Right cardiac atrium (tissue), 5 donors: Measurements from ENCODE around the gene ZC4H2. TPM values are rescaled to one million over a fixed set of nuclear protein-coding genes. Genes with fewer than 3 reads are reported as not detected.
"Not testable (repeated sequence)": the region's sequence is repeated elsewhere in the genome, so short reads cannot be mapped to it uniquely, and the experiment has no call there.

Source experiments
- ATAC-seq, 2 donors: fragments of 200-7000 bp; cut with Tn5 transposase; one replicate each; pipeline versions ENCODE4 v1.8.0 to v1.9.1; 2020; ENCODE audit warnings: moderate library complexity in 2 of 2, mild to moderate bottlenecking in 1 of 2
- DNase-seq, 3 donors: peaks; one replicate each; pipeline ENCODE4 v3.0.0-alpha.2; 2020
- H3K27ac ChIP-seq: one replicate; pipeline ENCODE4 v1.5.1; 2013; ENCODE audit warnings: mild to moderate bottlenecking, low read length, control low read depth, moderate library complexity
- H3K27me3 ChIP-seq: one replicate; pipeline ENCODE4 v1.6.1; 2013; ENCODE audit not compliant: control insufficient read depth, insufficient read depth
- H3K4me1 ChIP-seq: one replicate; pipeline ENCODE4 v1.6.1; 2013; ENCODE audit warnings: low read length; ENCODE audit not compliant: control insufficient read depth, insufficient read depth
- H3K4me3 ChIP-seq: one replicate; pipeline ENCODE4 v1.5.1; 2013; ENCODE audit warnings: low read length, control low read depth
- H3K9me3 ChIP-seq: one replicate; pipeline ENCODE4 v1.6.1; 2013; ENCODE audit warnings: low read length; ENCODE audit not compliant: control insufficient read depth
- WGBS: extraction: QIAGEN DNeasy Blood & Tissue Kit; methylation state at CpG from one replicate; pipeline ENCODE4 v1.1.7; 2013; 5-methylcytosine and 5-hydroxymethylcytosine counted together
- intact Hi-C, 4 donors: fragments of 100-400 bp; cut with DNase I; formaldehyde crosslinking; loops; one replicate each; pipeline versions ENCODE4 v1.11.0 to v1.14.0; 2022 to 2023
- long read RNA-seq, 4 donors: library from polyadenylated mRNA; unstranded; transcript quantifications; one replicate each; pipeline ENCODE4 v2.0.0, GENCODE V29; 2020 to 2021
- polyA plus RNA-seq: library from polyadenylated mRNA; stranded (reverse); fragments of 200-250 nt; gene quantifications from one replicate; pipeline ENCODE4 v1.2.3, GENCODE V29; 2013
- total RNA-seq, 4 donors: library from RNA; stranded (reverse); fragmentation: NEBNext Ultra II Directional; extraction: Animal tissue kit (Norgen Biotek cat#: 25700); gene quantifications; one replicate each; pipeline ENCODE4 v1.2.1, GENCODE V29; 2021
- donor health status: healthy with polysubstance abuse.
- donor health status: DM: no; HTN: yes; CAD: no.
- donor health status: DM: no; HTN: no; CAD: no.
- donor health status: DM: no; HTN: yes; CAD: no; lungs with severe emphysema.
- donor health status: DM: yes; HTN: yes; CAD: no.

Gene ZC4H2
- total RNA-seq, result 10 to 100 TPM in 3 of 4 donors, 1 to 10 TPM in 1; 8.5 to 14.5 (median 12.6) TPM
- polyA plus RNA-seq, result 6.8 TPM
- long read RNA-seq, donor 1, transcript ZC4H2-207 (5 exons, 606 nt), result major isoform, 5 of 12 reads
- long read RNA-seq, donor 1, partial matches to known transcripts, result 3 of 12 reads
- long read RNA-seq, donor 1, other reads (novel, unspliced or antisense), result 1 of 12 reads
- long read RNA-seq, donor 2, partial matches to known transcripts, result 1 of 5 reads
- long read RNA-seq, donor 2, other reads (novel, unspliced or antisense), result 0 of 5 reads
- long read RNA-seq, donor 3, transcript ZC4H2-207 (5 exons, 606 nt), result major isoform, 16 of 22 reads
- long read RNA-seq, donor 3, partial matches to known transcripts, result 3 of 22 reads
- long read RNA-seq, donor 3, other reads (novel, unspliced or antisense), result 1 of 22 reads
- long read RNA-seq, donor 4, transcript ZC4H2-207 (5 exons, 606 nt), result major isoform, 14 of 22 reads
- long read RNA-seq, donor 4, partial matches to known transcripts, result 2 of 22 reads
- long read RNA-seq, donor 4, other reads (novel, unspliced or antisense), result 2 of 22 reads

DNA sequence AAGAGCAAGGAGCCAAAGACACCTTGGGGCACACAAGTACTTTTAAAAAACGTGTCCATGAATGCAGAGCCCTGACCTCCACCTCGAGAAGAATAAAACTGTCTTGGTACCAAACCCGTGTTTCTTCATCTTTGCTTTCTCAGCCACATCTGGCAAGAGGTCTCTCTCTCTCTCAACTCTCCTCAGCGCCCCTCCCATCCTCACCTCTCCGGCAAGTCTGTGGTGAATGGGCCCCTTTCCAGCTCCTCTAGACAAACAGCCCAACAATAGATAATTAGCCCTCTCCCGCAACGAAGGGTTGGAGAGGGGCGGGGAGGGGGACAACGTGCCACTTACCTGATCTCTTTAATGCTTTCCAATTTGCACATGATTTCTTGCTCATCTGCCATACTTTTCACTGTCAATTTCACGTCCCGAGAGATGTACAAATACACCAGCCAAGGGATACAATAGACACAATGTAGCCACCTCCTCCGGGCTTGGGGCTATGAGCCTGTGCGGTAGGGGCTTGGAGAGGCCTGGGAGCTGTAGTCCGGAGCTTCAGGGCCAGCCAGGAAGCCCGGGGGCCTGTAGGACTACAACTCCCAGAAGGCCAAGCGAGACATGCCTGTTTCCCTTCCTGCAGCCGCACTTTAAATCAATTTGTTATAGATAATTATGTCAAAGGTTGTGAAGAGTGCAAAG is at the start of gene ZC4H2:
Gene ZC4H2, minus strand, starts transcription at position 462 of the 684 bp plus-strand sequence. Its CDS starts 73 bp downstream, at position 389.
- WGBS, result under 1% methylated on average over 17 of the region's 17 CpGs
- H3K27me3 ChIP-seq, result no peaks in the 10 kb centered on the region
- peak; percentile 100 for ATAC-seq
- DNase-seq, result peak; percentile 77 to 86 (median 84)
- H3K4me3 ChIP-seq, result peak within 1 kb of the TSS; percentile 66
- H3K9me3 ChIP-seq, result no peaks in the 10 kb centered on the region
- H3K27ac ChIP-seq, result no peak within 1 kb of the TSS
- intact Hi-C loops, result no loop called here
- peaks cover 2% of the 10 kb centered on the region for H3K4me1 ChIP-seq

- Histone ChIP-seq H3K27ac (no peak overlapping the region), H3K4me3 (no peak overlapping the region), H3K9me3 (no peaks in the 10 kb centered on the region), H3K27me3 (no peaks in the 10 kb centered on the region), H3K4me1 (no peaks in the 10 kb centered on the region)
- peak in 1 of 2 donors; percentile 43 for ATAC-seq
- WGBS, result 71% methylated on average over 1 of the region's 1 CpG
- DNase-seq, result no peak
- intact Hi-C loops, result no loop called here
Observed at GRCh38 chrX:65017451-65017850, 41.2 kb upstream of the ZC4H2 start.

GRCh38 chrX:65014230-65014629 is 38.0 kb upstream of the ZC4H2 start:
- H3K27me3 ChIP-seq, result no peaks in the 10 kb centered on the region
- H3K9me3 ChIP-seq, result no peaks in the 10 kb centered on the region
- H3K27ac ChIP-seq, result no peak overlapping the region
- DNase-seq, result no peak
- H3K4me3 ChIP-seq, result no peak overlapping the region
- ATAC-seq, result no peak
- intact Hi-C loops, result no loop called here
- no peaks in the 10 kb centered on the region for H3K4me1 ChIP-seq

DNA sequence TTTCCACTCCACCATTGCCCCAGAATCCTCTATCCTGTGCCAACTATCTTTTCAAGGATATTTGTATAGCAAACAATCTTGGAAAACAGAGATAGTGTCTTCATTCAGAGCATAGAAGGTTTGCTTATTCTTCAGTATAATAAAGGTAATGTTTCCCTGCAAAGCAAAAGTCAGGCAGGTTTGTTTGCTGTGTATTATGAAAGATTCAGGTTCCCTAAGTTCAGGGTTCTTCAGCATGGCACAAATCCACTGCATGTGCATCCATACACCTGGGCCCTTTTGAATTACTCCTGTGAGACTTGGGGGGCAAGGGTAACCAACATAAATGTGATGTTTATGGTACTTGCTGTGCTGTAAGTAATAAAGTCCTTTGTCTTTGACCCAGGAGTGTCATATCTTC is 33.2 kb upstream of the ZC4H2 start:
- DNase-seq (no peak), ATAC-seq (no peak)
- Histone ChIP-seq H3K27ac (no peak overlapping the region), H3K4me1 (no peaks in the 10 kb centered on the region), H3K27me3 (no peaks in the 10 kb centered on the region), H3K4me3 (no peak overlapping the region), H3K9me3 (no peaks in the 10 kb centered on the region)
- intact Hi-C loops, result no loop called here

- WGBS, result 89% methylated on average over 23 of the region's 26 CpGs
- ATAC-seq, H3K27ac ChIP-seq, H3K4me1 ChIP-seq, H3K27me3 ChIP-seq, H3K9me3 ChIP-seq, intact Hi-C loops, H3K4me3 ChIP-seq: not testable (repeated sequence)
- DNase-seq, result peak in 1 of 3 donors; percentile 19
Observed at GRCh38 chrX:65002208-65002607, 26.0 kb upstream of the ZC4H2 start.

DNA sequence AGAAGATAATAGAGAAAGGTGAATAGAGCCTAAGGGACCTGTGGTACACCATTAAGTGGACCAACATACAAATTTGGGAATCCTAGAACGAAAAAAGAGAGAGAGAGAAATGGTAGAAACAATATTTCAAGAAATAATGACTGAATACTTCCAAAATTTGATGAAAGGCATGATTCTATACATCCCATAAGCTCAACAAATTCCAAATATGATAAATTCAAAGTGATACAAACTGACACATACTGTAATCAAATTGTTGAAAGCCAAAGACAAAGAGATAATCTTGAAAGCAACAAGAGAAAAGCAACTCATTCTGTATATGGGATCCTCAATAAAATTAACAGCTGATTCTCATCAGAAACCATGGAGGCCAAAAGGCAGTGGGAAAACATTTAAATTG is 20.6 kb upstream of the ZC4H2 start:
- Histone ChIP-seq H3K27ac (no peak overlapping the region), H3K4me1 (no peaks in the 10 kb centered on the region), H3K4me3 (no peak overlapping the region), H3K27me3 (no peaks in the 10 kb centered on the region), H3K9me3 (no peaks in the 10 kb centered on the region)
- intact Hi-C loops, result no loop called here
- no peak for ATAC-seq
- whole genome bisulfite sequencing, result 43% methylated on average over 1 of the region's 1 CpG
- DNase-seq, result no peak

DNA sequence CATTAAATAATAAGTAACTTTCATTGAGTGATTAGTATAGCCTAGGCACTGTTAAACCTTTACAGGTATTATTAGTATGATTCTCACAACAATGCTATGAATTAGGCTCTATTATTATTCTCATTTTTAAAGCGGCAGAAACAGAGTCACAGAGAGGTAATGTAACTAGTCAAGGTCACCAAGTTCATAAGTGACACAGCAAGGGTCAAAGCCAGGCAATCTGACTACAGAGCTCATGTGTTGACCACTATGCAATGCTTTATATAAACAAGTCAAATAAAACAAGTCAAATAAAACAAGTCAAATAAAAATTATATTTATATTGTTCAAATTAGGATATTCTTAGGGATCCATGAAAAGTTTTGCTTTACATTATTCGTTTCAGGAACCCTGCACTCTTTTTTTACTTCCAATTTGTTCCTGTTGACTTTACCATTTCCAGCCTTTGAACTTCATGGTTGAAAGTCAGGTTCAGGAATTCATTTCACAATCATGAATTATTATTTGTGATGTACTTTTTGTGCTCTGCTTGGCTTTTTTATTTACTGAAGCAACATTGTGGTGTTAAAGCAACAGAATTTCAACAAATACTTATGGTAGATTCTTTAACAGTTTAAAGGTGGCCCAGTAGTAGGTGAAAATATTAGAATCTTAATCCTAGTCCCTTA is 18.0 kb upstream of the ZC4H2 start:
- ATAC-seq (no peak), DNase-seq (no peak)
- Histone ChIP-seq H3K4me1 (no peaks in the 10 kb centered on the region), H3K27ac (no peak overlapping the region), H3K27me3 (no peaks in the 10 kb centered on the region), H3K4me3 (no peak overlapping the region), H3K9me3 (no peaks in the 10 kb centered on the region)
- intact Hi-C loops, result no loop called here
- 77% methylated on average over 2 of the region's 2 CpGs for WGBS

- H3K4me3 ChIP-seq, result no peak overlapping the region
- DNase-seq (no peak), ATAC-seq (no peak)
- H3K27ac ChIP-seq, result no peak overlapping the region
- intact Hi-C loops, result no loop called here
- H3K4me1 ChIP-seq, result peaks cover 2% of the 10 kb centered on the region
- H3K9me3 ChIP-seq, result no peaks in the 10 kb centered on the region
- 85% methylated on average over 3 of the region's 3 CpGs for WGBS
- no peaks in the 10 kb centered on the region for H3K27me3 ChIP-seq
Observed at GRCh38 chrX:64977830-64978229, 1.6 kb upstream of the ZC4H2 start.

- Histone ChIP-seq H3K4me3 (no peak overlapping the region), H3K27me3 (no peaks in the 10 kb centered on the region), H3K4me1 (peaks cover 2% of the 10 kb centered on the region), H3K9me3 (no peaks in the 10 kb centered on the region), H3K27ac (no peak overlapping the region)
- no peak for ATAC-seq
- WGBS, result 58% methylated on average over 2 of the region's 2 CpGs
- DNase-seq, result no peak
- intact Hi-C loops, result no loop called here
Observed at GRCh38 chrX:64977051-64977450, 801 bp upstream of the ZC4H2 start.

GRCh38 chrX:64976673-64977040 is 407 bp upstream of the ZC4H2 start:
- ATAC-seq (no peak), DNase-seq (no peak)
- Histone ChIP-seq H3K9me3 (no peaks in the 10 kb centered on the region), H3K27me3 (no peaks in the 10 kb centered on the region), H3K27ac (no peak overlapping the region), H3K4me3 (peak overlapping the region; percentile 66), H3K4me1 (peaks cover 2% of the 10 kb centered on the region)
- WGBS, result 6% methylated on average over 11 of the region's 11 CpGs
- intact Hi-C loops, result no loop called here

DNA sequence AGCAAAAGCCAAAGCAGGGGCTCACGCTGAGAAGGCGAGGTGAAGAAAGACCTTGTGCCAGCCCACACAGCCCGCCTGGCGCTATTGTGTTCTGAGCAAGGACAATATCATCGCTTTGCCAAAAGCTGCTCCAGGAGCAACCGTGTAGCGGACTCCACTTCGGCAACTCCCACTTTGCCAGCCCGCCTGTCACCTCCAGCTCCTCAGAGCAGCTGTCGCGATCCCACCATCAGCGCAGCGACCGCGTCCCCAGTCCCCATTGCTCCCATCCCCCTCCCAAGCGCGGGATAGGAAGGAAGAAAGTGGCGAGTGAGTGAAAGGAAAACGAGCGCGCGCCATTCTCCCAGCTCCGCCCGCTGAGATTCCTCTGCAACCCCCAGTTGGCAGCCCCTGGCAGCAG is 759 bp downstream of the ZC4H2 start:
- 0% methylated on average over 21 of the region's 24 CpGs for WGBS
- Histone ChIP-seq H3K27ac (no peak overlapping the region), H3K4me3 (peak overlapping the region; percentile 66), H3K9me3 (no peaks in the 10 kb centered on the region), H3K4me1 (peaks cover 2% of the 10 kb centered on the region), H3K27me3 (no peaks in the 10 kb centered on the region)
- peak; percentile 73 to 79 for ATAC-seq
- peak; percentile 13 to 50 (median 48) for DNase-seq
- intact Hi-C loops, result no loop called here
